Pericardium fibroblast (primary cell): ENCODE data around the gene S1PR1. TPM values are rescaled to one million over a fixed set of nuclear protein-coding genes. Genes with fewer than 3 reads are reported as not detected.

Source experiments
- total RNA-seq: library from RNA; depleted of rRNA; stranded (reverse); fragments of >200 nt; gene quantifications from 2 replicates; pipeline ENCODE4 v1.2.3, GENCODE V29; 2015

S1PR1 gene
- total RNA-seq: 3.5 and 4.9 TPM in 2 replicates

GRCh38 chr1:101236516-101237228 lies at the start of gene S1PR1:
S1PR1 (plus strand) TSS chr1:101237019; CDS start chr1:101238985, 1,966 bp downstream.

Other genes starting within 250 kb of the S1PR1 start
- gene DPH5, start 211.2 kb upstream of the S1PR1 start, total RNA-seq: 33.1 and 49.8 TPM in 2 replicates